ENCODE results near the gene PRPF6. TPM values are rescaled to one million over a fixed set of nuclear protein-coding genes. Genes with fewer than 3 reads are reported as not detected.

The PRPF6 gene
- total RNA-seq, 1 experiment from 2014 or later: 181 TPM

DNA sequence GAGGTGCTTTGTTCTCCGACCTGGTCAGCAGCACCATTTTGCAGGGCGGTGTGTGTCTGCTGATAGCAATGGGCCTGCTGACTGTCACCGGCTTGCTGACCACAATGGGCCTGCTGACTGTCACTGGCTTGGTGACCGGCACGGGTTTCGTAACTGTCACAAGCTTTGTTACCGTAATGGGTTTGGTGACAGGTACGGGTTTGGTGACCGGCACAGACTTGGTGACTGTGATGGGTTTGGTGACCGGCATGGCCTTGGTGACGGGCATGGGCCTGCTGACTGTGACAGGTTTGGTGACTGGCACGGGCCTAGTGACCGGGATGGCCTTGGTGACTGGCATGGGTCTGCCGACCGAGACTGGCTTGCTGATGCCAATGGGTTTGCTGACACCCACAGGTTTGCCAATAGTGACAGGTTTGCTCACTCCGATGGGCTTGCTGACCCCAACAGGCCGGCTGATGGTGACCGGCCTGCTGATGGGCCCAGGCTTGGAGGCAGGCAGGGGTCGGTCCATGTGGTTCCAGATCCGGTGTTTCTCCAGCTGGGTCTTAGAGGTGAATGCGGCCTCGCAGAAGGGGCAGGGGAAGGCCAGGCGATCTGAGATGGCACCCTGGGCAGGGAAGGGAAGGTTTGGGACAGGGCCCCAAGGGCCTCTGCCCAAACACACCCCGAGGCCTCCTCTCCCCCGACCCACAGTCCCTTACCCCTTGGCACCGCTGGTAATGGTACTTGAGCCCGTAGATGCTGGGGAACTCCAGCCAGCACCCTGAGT lies 14.6 kb upstream of the PRPF6 start:
- Histone ChIP-seq H3K4me1 (peaks cover 16% of the 10 kb centered on the region), H3K9me3 (peaks cover 23% of the 10 kb centered on the region), H3K4me3 (ENCODE audit: low read depth, low read length) (no peak overlapping the region), H3K27me3 (replicated peaks; ENCODE audit: control insufficient read depth, insufficient read depth, low read length) (no peaks in the 10 kb centered on the region), H3K36me3 (ENCODE audit: control insufficient read depth, insufficient read depth, low read length) (peaks cover 27% of the 10 kb centered on the region)
- Mint-ChIP-seq H3K27ac (ENCODE audit: unreplicated experiment) (peak overlapping the region; percentile 15), H3K4me1 (ENCODE audit: low read depth, unreplicated experiment) (peaks cover 9% of the 10 kb centered on the region), H3K4me3 (ENCODE audit: unreplicated experiment) (no peak overlapping the region), H3K27me3 (ENCODE audit: insufficient read depth, unreplicated experiment) (peaks cover 3% of the 10 kb centered on the region), H3K9me3 (ENCODE audit: unreplicated experiment) (peaks cover 10% of the 10 kb centered on the region), H3K36me3 (ENCODE audit: insufficient read depth, unreplicated experiment) (peaks cover 49% of the 10 kb centered on the region)
- TF ChIP-seq, protein P1, sequence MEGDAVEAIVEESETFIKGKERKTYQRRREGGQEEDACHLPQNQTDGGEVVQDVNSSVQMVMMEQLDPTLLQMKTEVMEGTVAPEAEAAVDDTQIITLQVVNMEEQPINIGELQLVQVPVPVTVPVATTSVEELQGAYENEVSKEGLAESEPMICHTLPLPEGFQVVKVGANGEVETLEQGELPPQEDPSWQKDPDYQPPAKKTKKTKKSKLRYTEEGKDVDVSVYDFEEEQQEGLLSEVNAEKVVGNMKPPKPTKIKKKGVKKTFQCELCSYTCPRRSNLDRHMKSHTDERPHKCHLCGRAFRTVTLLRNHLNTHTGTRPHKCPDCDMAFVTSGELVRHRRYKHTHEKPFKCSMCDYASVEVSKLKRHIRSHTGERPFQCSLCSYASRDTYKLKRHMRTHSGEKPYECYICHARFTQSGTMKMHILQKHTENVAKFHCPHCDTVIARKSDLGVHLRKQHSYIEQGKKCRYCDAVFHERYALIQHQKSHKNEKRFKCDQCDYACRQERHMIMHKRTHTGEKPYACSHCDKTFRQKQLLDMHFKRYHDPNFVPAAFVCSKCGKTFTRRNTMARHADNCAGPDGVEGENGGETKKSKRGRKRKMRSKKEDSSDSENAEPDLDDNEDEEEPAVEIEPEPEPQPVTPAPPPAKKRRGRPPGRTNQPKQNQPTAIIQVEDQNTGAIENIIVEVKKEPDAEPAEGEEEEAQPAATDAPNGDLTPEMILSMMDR (IDR thresholded peaks at IDR 0.05; ENCODE audit: insufficient read depth in 1 of 2, low read depth in 1 of 2, low read length in 1 of 2, severe bottlenecking in 1 of 2, unreplicated experiment in 1 of 2): no peak
- no TSS peak for BruUV-seq (replicated peaks)
- intact Hi-C loops (cut with micrococcal nuclease; ENCODE audit: unreplicated experiment): no loop called here
- DNase-seq: peak in 1 of 2 experiments; percentile 53
- ChIA-PET CTCF (no interaction called here), POLR2A (interaction anchor here (1.0 kb wide), 1 partner anchor 10 kb away, joined by 3 read pairs; the partner anchor contains the start of gene UCKL1)

DNA sequence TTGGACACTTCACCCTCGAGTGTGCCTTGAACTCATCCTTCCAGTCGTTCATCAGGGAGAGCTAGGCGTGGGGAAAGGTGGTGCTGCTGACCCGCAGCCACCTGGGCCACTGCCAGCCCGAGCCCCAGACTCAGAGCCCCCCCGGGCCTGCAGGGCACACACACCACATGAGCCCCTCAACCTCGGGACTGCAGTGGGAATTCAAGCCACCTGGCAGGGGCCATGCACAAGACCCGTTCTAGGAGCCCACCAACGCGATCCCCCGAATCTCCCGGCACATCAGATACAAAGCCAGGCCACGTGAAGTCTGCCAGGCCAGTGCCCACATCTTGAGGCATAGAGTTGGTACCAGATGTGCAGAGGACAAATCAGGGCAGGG lies 14.0 kb upstream of the PRPF6 start:
- Histone ChIP-seq H3K9me3 (peaks cover 23% of the 10 kb centered on the region), H3K4me3 (ENCODE audit: low read depth, low read length) (no peak overlapping the region), H3K36me3 (ENCODE audit: control insufficient read depth, insufficient read depth, low read length) (peaks cover 26% of the 10 kb centered on the region), H3K27me3 (replicated peaks; ENCODE audit: control insufficient read depth, insufficient read depth, low read length) (no peaks in the 10 kb centered on the region), H3K4me1 (peaks cover 16% of the 10 kb centered on the region)
- peaks cover 49% of the 10 kb centered on the region for H3K36me3 Mint-ChIP-seq (ENCODE audit: insufficient read depth, unreplicated experiment)
- TF ChIP-seq, protein P1 (IDR thresholded peaks at IDR 0.05; ENCODE audit: insufficient read depth in 1 of 2, low read depth in 1 of 2, low read length in 1 of 2, severe bottlenecking in 1 of 2, unreplicated experiment in 1 of 2): no peak
- no peak for DNase-seq
- peaks cover 9% of the 10 kb centered on the region for H3K4me1 Mint-ChIP-seq (ENCODE audit: low read depth, unreplicated experiment)
- H3K4me3 Mint-ChIP-seq (ENCODE audit: unreplicated experiment): no peak overlapping the region
- peaks cover 3% of the 10 kb centered on the region for H3K27me3 Mint-ChIP-seq (ENCODE audit: insufficient read depth, unreplicated experiment)
- CTCF ChIA-PET: no interaction called here
- POLR2A ChIA-PET: interaction anchor here (1.0 kb wide), 1 partner anchor 11 kb away, joined by 3 read pairs; the partner anchor contains the start of gene UCKL1
- intact Hi-C loops (cut with micrococcal nuclease; ENCODE audit: unreplicated experiment): no loop called here
- BruUV-seq (replicated peaks): no TSS peak
- peaks cover 10% of the 10 kb centered on the region for H3K9me3 Mint-ChIP-seq (ENCODE audit: unreplicated experiment)
- H3K27ac Mint-ChIP-seq (ENCODE audit: unreplicated experiment): no peak overlapping the region

DNA sequence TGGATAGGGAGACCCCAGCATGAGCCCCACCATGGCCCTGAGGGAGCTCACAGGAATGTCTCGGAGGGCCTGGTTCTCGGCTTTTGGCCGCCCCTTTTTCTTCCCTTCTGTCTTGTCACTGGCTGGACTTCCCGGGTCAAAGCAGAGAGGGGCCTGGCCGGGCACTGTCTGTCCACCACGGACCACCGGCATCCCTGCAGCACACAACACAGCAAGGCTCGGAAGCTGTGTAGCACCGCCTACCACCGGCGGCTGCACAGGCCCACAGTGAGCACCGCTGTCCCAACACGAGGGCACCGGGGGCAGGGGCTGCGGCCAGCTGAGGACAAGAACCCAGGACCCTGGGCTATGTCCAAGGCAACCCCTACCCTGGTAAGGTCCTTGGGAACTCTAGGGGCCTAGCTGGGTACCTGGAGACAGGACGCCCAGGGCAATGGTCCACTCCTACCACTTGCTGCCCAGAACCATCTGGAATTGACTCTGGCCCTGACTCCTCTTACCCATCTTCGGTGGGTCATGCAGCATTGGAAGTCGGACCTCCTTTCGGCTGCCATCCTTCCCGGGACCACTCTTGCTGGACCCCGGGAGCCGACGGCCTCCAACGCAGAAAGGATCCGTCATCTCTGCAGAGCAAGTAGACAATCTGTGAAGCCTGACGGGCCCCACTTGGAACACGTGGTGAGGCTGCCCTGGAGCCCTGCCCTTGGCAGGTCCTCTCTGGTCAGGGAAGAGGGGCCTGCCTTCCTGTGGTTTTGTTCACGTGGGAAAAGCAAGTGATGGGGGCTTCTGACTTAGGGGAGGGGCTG lies 13.4 kb upstream of the PRPF6 start:
- POLR2A ChIA-PET: interaction anchor here (1.0 to 1.4 kb wide), 2 partner anchors 11 to 103 kb away, joined by 3 read pairs; partner anchors contain the start of genes TPD52L2 and UCKL1
- intact Hi-C loops (cut with micrococcal nuclease; ENCODE audit: unreplicated experiment): no loop called here
- Mint-ChIP-seq H3K36me3 (ENCODE audit: insufficient read depth, unreplicated experiment) (peaks cover 49% of the 10 kb centered on the region), H3K4me3 (ENCODE audit: unreplicated experiment) (peak overlapping the region; percentile 69), H3K27ac (ENCODE audit: unreplicated experiment) (no peak overlapping the region), H3K9me3 (ENCODE audit: unreplicated experiment) (peaks cover 10% of the 10 kb centered on the region), H3K27me3 (ENCODE audit: insufficient read depth, unreplicated experiment) (peaks cover 3% of the 10 kb centered on the region), H3K4me1 (ENCODE audit: low read depth, unreplicated experiment) (peaks cover 9% of the 10 kb centered on the region)
- TF ChIP-seq, protein P1 (IDR thresholded peaks at IDR 0.05; ENCODE audit: insufficient read depth in 1 of 2, low read depth in 1 of 2, low read length in 1 of 2, severe bottlenecking in 1 of 2, unreplicated experiment in 1 of 2): no peak
- no TSS peak for BruUV-seq (replicated peaks)
- H3K4me1 ChIP-seq: peaks cover 16% of the 10 kb centered on the region
- CTCF ChIA-PET: interaction anchor here (0.9 kb wide), 1 partner anchor 71 kb away, joined by 3 read pairs; no protein-coding TSS in a partner anchor
- DNase-seq: no peak
- H3K9me3 ChIP-seq: peaks cover 23% of the 10 kb centered on the region
- H3K36me3 ChIP-seq (ENCODE audit: control insufficient read depth, insufficient read depth, low read length): peaks cover 24% of the 10 kb centered on the region
- no peak overlapping the region for H3K4me3 ChIP-seq (ENCODE audit: low read depth, low read length)
- H3K27me3 ChIP-seq (replicated peaks; ENCODE audit: control insufficient read depth, insufficient read depth, low read length): no peaks in the 10 kb centered on the region

All from Caco-2 (cell line).